ENCODE results near the gene PLEKHM3. TPM values are rescaled to one million over a fixed set of nuclear protein-coding genes. Genes with fewer than 3 reads are reported as not detected.

The PLEKHM3 gene
- total and polyA plus RNA-seq, 2 donors (not counting 3 experiments of a cell fraction or from before 2014, with no cell fraction given) = 3.1 to 9.1 TPM

GRCh38 chr2:207787800-207788199 is 237.5 kb downstream of the PLEKHM3 start:
- FAIRE-seq = no peak

DNA sequence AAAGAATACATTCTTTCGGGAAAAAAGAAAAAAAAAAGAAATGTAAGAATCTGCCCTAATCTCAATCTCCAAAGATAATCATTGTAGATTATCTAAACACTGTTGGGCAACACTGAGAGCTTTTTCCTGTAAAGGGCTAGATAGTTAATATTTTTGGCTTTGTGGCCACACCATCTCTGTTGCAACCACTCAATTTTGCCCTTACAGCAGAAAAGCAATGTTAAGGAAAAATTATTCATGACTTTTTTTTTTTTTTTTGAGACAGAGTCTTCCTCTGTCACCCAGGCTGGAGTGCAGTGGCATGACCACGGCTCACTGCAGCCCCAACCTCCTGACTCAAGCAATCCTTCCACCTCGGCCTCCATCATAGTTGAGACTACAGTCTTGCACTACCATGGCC is 238.3 kb downstream of the PLEKHM3 start:
- Histone ChIP-seq H3K9me3 (replicated peaks; ENCODE audit: control insufficient read depth, insufficient read depth, low read length) (no peaks in the 10 kb centered on the region), H3K4me3 (replicated peaks in 1 of 3; ENCODE audit: insufficient read depth in 1 of 3, low read depth in 1 of 3, low read length in 3 of 3) (no peak overlapping the region), H3K9me1 (replicated peaks; ENCODE audit: control insufficient read depth, extremely low read depth, insufficient read depth, low read length) (no peaks in the 10 kb centered on the region), H2AFZ (ENCODE audit: low read depth, low read length) (no peak overlapping the region), H3K79me2 (ENCODE audit: control insufficient read depth, insufficient read depth, low read length) (no peaks in the 10 kb centered on the region), H3K4me1 (ENCODE audit: control insufficient read depth, extremely low read depth, insufficient read depth, low read length) (peaks cover 5% of the 10 kb centered on the region), H4K20me1 (replicated peaks; ENCODE audit: control insufficient read depth, extremely low read depth, insufficient read depth, low read length) (no peaks in the 10 kb centered on the region), H3K4me2 (ENCODE audit: insufficient read depth, low read length) (no peak overlapping the region), H3K27me3 (ENCODE audit: control insufficient read depth in 2 of 2, insufficient read depth in 2 of 2, low read length in 2 of 2) (peaks cover 0 to 4% of the 10 kb centered on the region in 2 experiments), H3K9ac (replicated peaks; ENCODE audit: extremely low read depth, insufficient read depth, low read length) (no peak overlapping the region), H3K27ac (ENCODE audit: insufficient read depth, low read depth, low read length) (no peak overlapping the region), H3K36me3 (ENCODE audit: control insufficient read depth in 2 of 2, extremely low read depth in 1 of 2, insufficient read depth in 2 of 2, low read length in 2 of 2) (no peaks in the 10 kb centered on the region)
- no TSS peak for BruUV-seq (replicated peaks)
- ChIA-PET CTCF (no interaction called here), POLR2A (no interaction called here)
- intact Hi-C loops (cut with micrococcal nuclease) = no loop called here
- no peak for TF ChIP-seq FOS (IDR thresholded peaks at IDR 0.05; ENCODE audit: borderline replicate concordance, insufficient read depth, low read length)
- DNase-seq (ENCODE audit: low read depth, low spot score) = no peak
- dilution Hi-C loops (cut with MboI; ENCODE audit: extremely low pct_ligation_motif_present, low sequenced_read_pairs) = no loop called here
- FAIRE-seq = no peak

More at GRCh38 chr2:207787800-207788199, 237.5 kb downstream of the PLEKHM3 start:
- dilution Hi-C loops (cut with MboI; ENCODE audit: extremely low pct_ligation_motif_present, low sequenced_read_pairs) (no loop called here), intact Hi-C loops (cut with micrococcal nuclease) (no loop called here)
- no TSS peak for BruUV-seq (replicated peaks)
- Histone ChIP-seq H3K4me1 (ENCODE audit: control insufficient read depth, extremely low read depth, insufficient read depth, low read length) (peaks cover 10% of the 10 kb centered on the region), H3K27me3 (ENCODE audit: control insufficient read depth in 2 of 2, insufficient read depth in 2 of 2, low read length in 2 of 2) (peaks cover 0 to 2% of the 10 kb centered on the region in 2 experiments), H3K4me3 (replicated peaks in 1 of 3; ENCODE audit: insufficient read depth in 1 of 3, low read depth in 1 of 3, low read length in 3 of 3) (no peak overlapping the region), H3K36me3 (ENCODE audit: control insufficient read depth in 2 of 2, extremely low read depth in 1 of 2, insufficient read depth in 2 of 2, low read length in 2 of 2) (no peaks in the 10 kb centered on the region), H2AFZ (ENCODE audit: low read depth, low read length) (no peak overlapping the region), H3K9me1 (replicated peaks; ENCODE audit: control insufficient read depth, extremely low read depth, insufficient read depth, low read length) (no peaks in the 10 kb centered on the region), H3K9ac (replicated peaks; ENCODE audit: extremely low read depth, insufficient read depth, low read length) (no peak overlapping the region), H3K9me3 (replicated peaks; ENCODE audit: control insufficient read depth, insufficient read depth, low read length) (no peaks in the 10 kb centered on the region), H3K4me2 (ENCODE audit: insufficient read depth, low read length) (no peak overlapping the region), H4K20me1 (replicated peaks; ENCODE audit: control insufficient read depth, extremely low read depth, insufficient read depth, low read length) (no peaks in the 10 kb centered on the region), H3K79me2 (ENCODE audit: control insufficient read depth, insufficient read depth, low read length) (no peaks in the 10 kb centered on the region), H3K27ac (ENCODE audit: insufficient read depth, low read depth, low read length) (no peak overlapping the region)
- DNase-seq (ENCODE audit: low read depth, low spot score) = no peak
- ChIA-PET CTCF (no interaction called here), POLR2A (no interaction called here)
- TF ChIP-seq POLR2A (IDR thresholded peaks at IDR 0.05; ENCODE audit: low read depth, low read length) = no peak
- no peak for TF ChIP-seq FOS (IDR thresholded peaks at IDR 0.05; ENCODE audit: borderline replicate concordance, insufficient read depth, low read length)
- TF ChIP-seq, protein P1, sequence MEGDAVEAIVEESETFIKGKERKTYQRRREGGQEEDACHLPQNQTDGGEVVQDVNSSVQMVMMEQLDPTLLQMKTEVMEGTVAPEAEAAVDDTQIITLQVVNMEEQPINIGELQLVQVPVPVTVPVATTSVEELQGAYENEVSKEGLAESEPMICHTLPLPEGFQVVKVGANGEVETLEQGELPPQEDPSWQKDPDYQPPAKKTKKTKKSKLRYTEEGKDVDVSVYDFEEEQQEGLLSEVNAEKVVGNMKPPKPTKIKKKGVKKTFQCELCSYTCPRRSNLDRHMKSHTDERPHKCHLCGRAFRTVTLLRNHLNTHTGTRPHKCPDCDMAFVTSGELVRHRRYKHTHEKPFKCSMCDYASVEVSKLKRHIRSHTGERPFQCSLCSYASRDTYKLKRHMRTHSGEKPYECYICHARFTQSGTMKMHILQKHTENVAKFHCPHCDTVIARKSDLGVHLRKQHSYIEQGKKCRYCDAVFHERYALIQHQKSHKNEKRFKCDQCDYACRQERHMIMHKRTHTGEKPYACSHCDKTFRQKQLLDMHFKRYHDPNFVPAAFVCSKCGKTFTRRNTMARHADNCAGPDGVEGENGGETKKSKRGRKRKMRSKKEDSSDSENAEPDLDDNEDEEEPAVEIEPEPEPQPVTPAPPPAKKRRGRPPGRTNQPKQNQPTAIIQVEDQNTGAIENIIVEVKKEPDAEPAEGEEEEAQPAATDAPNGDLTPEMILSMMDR (IDR thresholded peaks at IDR 0.05; ENCODE audit: extremely low read depth in 1 of 2, insufficient read depth in 1 of 2, low read depth in 1 of 2, low read length in 2 of 2) = no peak
- no peak for TF ChIP-seq JUN (IDR thresholded peaks at IDR 0.05; ENCODE audit: borderline replicate concordance, insufficient read depth, insufficient read length, low read depth)
